ENCODE results near the gene DNAH14.

Gene DNAH14

DNA sequence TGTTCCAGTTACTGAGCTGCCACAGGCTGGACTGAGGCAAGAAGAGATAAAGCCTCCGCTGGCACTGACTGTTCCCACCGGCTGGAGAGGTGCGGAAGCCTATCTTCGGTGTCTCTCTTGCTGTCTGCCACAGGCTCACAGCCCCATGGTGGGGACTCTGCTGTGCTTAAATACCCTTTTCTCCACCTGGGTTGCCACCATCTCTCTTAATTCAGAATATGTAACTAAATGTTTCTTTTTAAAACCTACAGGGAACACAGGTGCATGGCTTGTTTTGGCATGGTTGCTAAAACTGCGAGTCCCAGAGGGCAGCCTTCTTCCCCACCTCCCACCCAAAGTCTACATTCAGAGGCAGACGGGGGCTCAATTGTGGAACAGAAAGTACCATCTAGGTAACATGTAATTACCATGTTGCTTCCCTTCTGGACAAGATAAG, 506.5 kb downstream of the DNAH14 start:
- no peak for DNase-seq

- no peak for DNase-seq
Observed at GRCh38 chr1:225437710-225438437, 508.4 kb downstream of the DNAH14 start.

GRCh38 chr1:225440380-225441221, 511.1 kb downstream of the DNAH14 start:
- DNase-seq: no peak

- no peak for DNase-seq
Observed at GRCh38 chr1:225441314-225442122, 512.0 kb downstream of the DNAH14 start.

DNA sequence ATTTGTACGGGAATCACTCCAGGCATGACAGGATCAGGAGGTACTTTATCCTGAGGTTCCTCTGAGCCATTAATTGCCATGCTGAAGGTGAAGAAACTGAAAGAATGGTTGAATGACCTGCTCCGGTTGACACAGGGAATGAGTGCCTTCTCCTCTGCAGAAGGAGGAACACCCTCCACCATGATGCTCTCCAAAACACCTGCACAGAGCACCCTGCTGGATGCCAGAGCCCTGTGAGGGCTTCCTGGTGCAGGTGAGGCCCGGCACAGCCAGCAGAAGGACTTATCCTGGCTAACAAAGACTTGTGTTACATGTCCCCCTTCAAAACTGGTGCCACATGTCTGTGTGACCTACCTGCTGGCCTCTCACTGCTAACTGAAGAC, 512.6 kb downstream of the DNAH14 start:
- DNase-seq: no peak

DNA sequence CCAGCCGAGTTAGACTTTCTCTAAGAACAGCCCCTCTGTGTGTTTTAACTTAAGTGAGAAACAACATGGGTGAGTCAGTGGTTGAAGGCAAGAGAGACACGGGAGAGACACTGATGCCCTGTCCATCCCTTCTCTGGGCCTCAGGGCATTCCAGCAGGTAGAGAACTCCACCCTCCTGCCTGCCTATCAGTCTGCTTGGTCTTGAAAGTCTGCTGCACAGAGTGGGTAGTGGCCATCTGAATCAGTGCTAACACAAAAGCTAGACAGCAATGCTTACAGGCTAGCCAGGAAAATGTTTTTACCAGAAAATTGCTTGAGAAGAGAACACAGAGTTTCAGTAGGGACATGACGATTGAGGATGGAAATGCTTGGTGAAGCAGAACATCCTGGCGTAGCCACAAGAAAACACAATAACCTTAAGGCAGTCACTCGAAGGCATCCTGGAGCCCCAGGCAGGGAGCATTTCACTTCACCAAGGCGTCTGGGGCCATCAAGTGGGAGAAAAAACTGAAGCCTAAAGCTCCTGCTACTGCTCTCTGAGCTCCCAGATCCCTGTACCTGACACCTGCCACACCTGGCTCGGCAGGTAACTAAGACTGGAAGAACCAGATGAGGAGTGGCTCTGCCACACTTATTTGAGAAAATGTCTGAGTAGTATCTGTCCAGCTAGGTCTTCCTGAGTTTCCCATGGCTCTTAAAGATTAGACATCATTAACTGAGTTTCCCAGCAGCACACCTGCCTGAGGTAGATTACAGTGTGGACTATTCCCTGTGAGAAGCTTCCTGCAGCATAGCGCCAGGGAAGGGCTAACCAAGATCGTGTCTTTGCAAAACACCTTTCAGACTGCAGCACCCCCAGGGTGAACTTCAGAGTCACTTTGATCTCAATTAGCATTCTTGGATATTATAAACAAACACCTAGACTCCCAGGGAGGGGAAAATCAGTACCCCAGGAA, 516.4 kb downstream of the DNAH14 start:
- DNase-seq: no peak

GRCh38 chr1:225446595-225446960, 517.1 kb downstream of the DNAH14 start:
- no peak for DNase-seq

GRCh38 chr1:225446981-225447615, 517.6 kb downstream of the DNAH14 start:
- no peak for DNase-seq

DNA sequence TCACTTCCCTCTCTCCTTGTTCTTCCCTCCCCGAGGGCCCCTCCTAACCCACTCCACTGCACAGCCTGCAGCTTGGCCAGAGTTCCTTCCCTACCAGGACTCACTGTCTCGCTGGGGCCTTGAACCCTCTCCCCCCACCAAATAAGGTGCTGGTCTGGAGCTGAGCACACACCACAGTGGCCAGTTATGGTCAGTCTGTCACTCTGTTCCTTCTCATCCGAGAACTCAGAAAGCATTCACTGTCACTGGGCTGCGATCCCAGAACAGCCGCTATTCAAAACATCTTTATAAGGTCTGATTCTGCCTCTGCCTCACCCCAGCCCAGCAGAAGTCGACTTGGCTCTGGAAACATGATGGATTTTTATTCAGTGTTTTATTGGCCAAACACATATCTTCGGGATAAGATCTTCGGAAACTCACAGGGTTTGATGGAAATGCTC, 518.2 kb downstream of the DNAH14 start:
- DNase-seq: no peak

- no peak for DNase-seq
Observed at GRCh38 chr1:225448146-225448805, 518.8 kb downstream of the DNAH14 start.
